NCI-H1048 (cell line): ENCODE measurements around the gene TAF13.
A peak's percentile ranks its signal among the peaks of the same experiment; 100 is the strongest.

ENCODE experiments used
- DNase-seq: peaks from one replicate; lab custom pipeline; 2025; lab: John Stamatoyannopoulos, UW

The TAF13 gene

GRCh38 chr1:109075531-109076490, at the start of gene TAF13:
Gene TAF13 (minus strand): TSS chr1:109076003. CDS start chr1:109075947, 56 bp downstream.
- peak; percentile 84 for DNase-seq

GRCh38 chr1:109120356-109120755, 44.6 kb upstream of the TAF13 start:
- no peak for DNase-seq

GRCh38 chr1:109118089-109118488, 42.3 kb upstream of the TAF13 start:
- no peak for DNase-seq

- no peak for DNase-seq
These were observed 40.5 kb upstream of the TAF13 start for GRCh38 chr1:109116286-109116685.

- DNase-seq, result no peak
These were observed 39.9 kb upstream of the TAF13 start for GRCh38 chr1:109115685-109116084.

GRCh38 chr1:109114342-109114674, 38.5 kb upstream of the TAF13 start:
- no peak for DNase-seq

GRCh38 chr1:109113590-109114341, 38.0 kb upstream of the TAF13 start, which contains the start of gene ELAPOR1:
Gene ELAPOR1 (plus strand): TSS chr1:109114115. CDS start chr1:109114184, 69 bp downstream.
- DNase-seq, result no peak

- peak; percentile 82 for DNase-seq
These were observed 37.0 kb upstream of the TAF13 start for GRCh38 chr1:109112652-109113285.

GRCh38 chr1:109112056-109112651, 36.4 kb upstream of the TAF13 start:
- no peak for DNase-seq

- no peak for DNase-seq
These were observed 35.7 kb upstream of the TAF13 start for GRCh38 chr1:109111386-109112055.

GRCh38 chr1:109109906-109110305, 34.1 kb upstream of the TAF13 start:
- DNase-seq, result no peak

GRCh38 chr1:109107785-109108184, 32.0 kb upstream of the TAF13 start:
- DNase-seq, result no peak

GRCh38 chr1:109105881-109106280, 30.1 kb upstream of the TAF13 start:
- no peak for DNase-seq

- DNase-seq, result no peak
These were observed 28.8 kb upstream of the TAF13 start for GRCh38 chr1:109104364-109105151.

GRCh38 chr1:109099938-109100773, 24.4 kb upstream of the TAF13 start:
- peak; percentile 97 for DNase-seq

GRCh38 chr1:109096120-109096519, 20.3 kb upstream of the TAF13 start:
- DNase-seq, result no peak

- DNase-seq, result no peak
These were observed 19.8 kb upstream of the TAF13 start for GRCh38 chr1:109095631-109096030.

GRCh38 chr1:109094871-109095270, 19.1 kb upstream of the TAF13 start:
- DNase-seq, result no peak

- DNase-seq, result no peak
These were observed 18.6 kb upstream of the TAF13 start for GRCh38 chr1:109094377-109094803.

GRCh38 chr1:109091839-109092193, 16.0 kb upstream of the TAF13 start:
- DNase-seq, result no peak
